Suprapubic skin (tissue), 4 donors: Measurements from ENCODE around the gene LTV1. TPM values are rescaled to one million over a fixed set of nuclear protein-coding genes. Genes with fewer than 3 reads are reported as not detected.

Experiments used
- DNase-seq, 2 donors: peaks; one replicate each; pipeline ENCODE4 v3.0.0-alpha.2; 2019; ENCODE audit warnings: low spot score in 2 of 2
- H3K27ac ChIP-seq: fragments of 200-600 bp; sonication (generic); one replicate; pipeline ENCODE4 v1.5.1; 2019
- H3K27me3 ChIP-seq: fragments of 200-600 bp; sonication (generic); one replicate; pipeline ENCODE4 v1.5.1; 2019
- H3K36me3 ChIP-seq: fragments of 200-600 bp; sonication (generic); one replicate; pipeline ENCODE4 v1.5.1; 2019
- H3K4me1 ChIP-seq: fragments of 200-600 bp; sonication (generic); one replicate; pipeline ENCODE4 v1.5.1; 2019
- H3K4me3 ChIP-seq: fragments of 200-600 bp; sonication (generic); one replicate; pipeline ENCODE4 v1.5.1; 2019; ENCODE audit warnings: mild to moderate bottlenecking
- H3K9me3 ChIP-seq: fragments of 200-600 bp; sonication (generic); one replicate; pipeline ENCODE4 v1.5.1; 2019
- CTCF ChIP-seq, 2 donors: fragments of 200-600 bp in 1 of 2; fragments of 450-650 bp in 1 of 2; sonication (generic) in 1 of 2; IDR thresholded peaks; one replicate each; pipeline ENCODE4 v1.5.1; 2016 to 2019; ENCODE audit warnings: antibody characterized with exemption in 2 of 2, mild to moderate bottlenecking in 1 of 2, moderate library complexity in 1 of 2
- EP300 ChIP-seq: sonication (generic); formaldehyde crosslinking; IDR thresholded peaks from one replicate; pipeline ENCODE4 v1.6.1; 2017; ENCODE audit warnings: antibody characterized with exemption
- POLR2A ChIP-seq, 2 donors: fragments of 450-650 bp; IDR thresholded peaks; one replicate each; pipeline ENCODE4 v1.6.1; 2017; ENCODE audit warnings: antibody characterized with exemption in 2 of 2, mild to moderate bottlenecking in 2 of 2, moderate library complexity in 2 of 2
- POLR2AphosphoS5 ChIP-seq, 3 donors: sonication (generic); formaldehyde crosslinking; IDR thresholded peaks; one replicate each; pipeline ENCODE4 v1.6.1; 2017; ENCODE audit warnings: antibody characterized with exemption in 3 of 3
- WGBS: methylation state at CpG from one replicate; pipeline ENCODE4 v1.1.5; 2018; 5-methylcytosine and 5-hydroxymethylcytosine counted together
- total RNA-seq, 4 donors: library from RNA; depleted of rRNA; stranded (reverse); fragments of >200 nt; gene quantifications; one replicate each; pipeline ENCODE4 v1.1.0, GENCODE V29; 2016

LTV1 gene
- total RNA-seq, 4 donors from 2014 or later, result 18.1 to 23.9 (median 20.3) TPM

- 100% methylated on average over 2 of the region's 2 CpGs for WGBS
- no peak overlapping the region for H3K4me3 ChIP-seq
- H3K9me3 ChIP-seq, result no peaks in the 10 kb centered on the region
- peaks cover 6% of the 10 kb centered on the region for H3K4me1 ChIP-seq
- DNase-seq, result no peak
- H3K27me3 ChIP-seq, result no peaks in the 10 kb centered on the region
- TF ChIP-seq POLR2A (IDR thresholded peaks at IDR 0.05) (no peak), EP300 (no peak), CTCF (IDR thresholded peaks at IDR 0.05) (no peak), POLR2AphosphoS5 (IDR thresholded peaks at IDR 0.05) (no peak)
- H3K36me3 ChIP-seq, result no peaks in the 10 kb centered on the region
- H3K27ac ChIP-seq, result no peak overlapping the region
Measured at GRCh38 chr6:143902827-143903226, 59.7 kb downstream of the LTV1 start.

GRCh38 chr6:143911028-143911427, 67.9 kb downstream of the LTV1 start:
- Histone ChIP-seq H3K4me1 (no peaks in the 10 kb centered on the region), H3K27me3 (no peaks in the 10 kb centered on the region), H3K9me3 (no peaks in the 10 kb centered on the region), H3K36me3 (no peaks in the 10 kb centered on the region), H3K27ac (no peak overlapping the region), H3K4me3 (no peak overlapping the region)
- WGBS, result 100% methylated on average over 1 of the region's 1 CpG
- no peak for DNase-seq
- no peak for TF ChIP-seq EP300
- TF ChIP-seq POLR2AphosphoS5 (IDR thresholded peaks at IDR 0.05), result no peak
- TF ChIP-seq CTCF (IDR thresholded peaks at IDR 0.05), result no peak
- TF ChIP-seq POLR2A (IDR thresholded peaks at IDR 0.05), result no peak

GRCh38 chr6:143912671-143913070, 69.5 kb downstream of the LTV1 start:
- no peaks in the 10 kb centered on the region for H3K36me3 ChIP-seq
- H3K27me3 ChIP-seq, result no peaks in the 10 kb centered on the region
- no peak overlapping the region for H3K4me3 ChIP-seq
- TF ChIP-seq EP300, result no peak
- TF ChIP-seq CTCF (IDR thresholded peaks at IDR 0.05), result no peak
- no peak for TF ChIP-seq POLR2A (IDR thresholded peaks at IDR 0.05)
- TF ChIP-seq POLR2AphosphoS5 (IDR thresholded peaks at IDR 0.05), result no peak
- DNase-seq, result no peak
- no peak overlapping the region for H3K27ac ChIP-seq
- H3K4me1 ChIP-seq, result no peaks in the 10 kb centered on the region
- 100% methylated on average over 1 of the region's 1 CpG for WGBS
- no peaks in the 10 kb centered on the region for H3K9me3 ChIP-seq

Other genes with a start within 250 kb of the LTV1 start
- 10 to 100 TPM; 11.9 to 31.5 (median 20.9) TPM for gene PHACTR2, start 165.4 kb upstream of the LTV1 start, total RNA-seq
- gene ZC2HC1B, start 21.1 kb downstream of the LTV1 start, total RNA-seq, result not detected
- 10 to 100 TPM; 43.7 to 57.0 (median 51.2) TPM for gene PLAGL1, start 164.9 kb downstream of the LTV1 start, total RNA-seq